OCI-LY3 (cell line): ENCODE data around the gene SLC4A8.
"Not testable (repeated sequence)": the region's sequence is repeated elsewhere in the genome, so short reads cannot be mapped to it uniquely, and the experiment has no call there.

Source experiments
- H2AFZ ChIP-seq: fragments of 200-600, 300-600 bp; shearing (Covaris generic); 2 replicates; pipeline ENCODE4 v1.6.0; 2014; ENCODE audit warnings: antibody characterized with exemption, low read depth, low read length
- H3K27ac ChIP-seq: fragments of 200-600, 300-600 bp; sonication (generic); 2 replicates; pipeline ENCODE4 v1.5.1; 2014; ENCODE audit warnings: mild to moderate bottlenecking, low read length, moderate library complexity, mixed read lengths
- H3K27me3 ChIP-seq: fragments of 200-600, 300-600 bp; sonication (generic); 2 replicates; pipeline ENCODE4 v1.6.1; 2014; ENCODE audit warnings: low read depth, low read length, mixed read lengths
- H3K36me3 ChIP-seq: fragments of 200-600, 300-600 bp; sonication (generic); replicated peaks from 2 replicates; pipeline ENCODE3; 2014; ENCODE audit warnings: low read depth, low read length, mixed read lengths
- H3K4me1 ChIP-seq: fragments of 300-600, 200-600 bp; sonication (generic); 2 replicates; pipeline ENCODE4 v1.6.1; 2014; ENCODE audit warnings: low read length, mixed read lengths
- H3K4me2 ChIP-seq: fragments of 200-600, 300-600 bp; sonication (generic); 2 replicates; pipeline ENCODE4 v1.6.1; 2014; ENCODE audit warnings: low read length, mixed read lengths
- H3K4me3 ChIP-seq: fragments of 300-600, 200-600 bp; sonication (generic); 2 replicates; pipeline ENCODE4 v1.5.1; 2014; ENCODE audit warnings: antibody characterized with exemption, mild to moderate bottlenecking, low read length, moderate library complexity
- H3K79me2 ChIP-seq: fragments of 300-600, 200-600 bp; shearing (Covaris generic); 2 replicates; pipeline ENCODE4 v1.6.1; 2014; ENCODE audit warnings: mild to moderate bottlenecking, low read length, mixed read lengths
- H3K9ac ChIP-seq: fragments of 300-600, 200-600 bp; shearing (Covaris generic); 2 replicates; pipeline ENCODE4 v1.6.0; 2014; ENCODE audit warnings: mild to moderate bottlenecking, low read length, moderate library complexity
- H3K9me3 ChIP-seq: fragments of 200-600, 300-600 bp; shearing (Covaris generic); 2 replicates; pipeline ENCODE4 v1.6.1; 2014; ENCODE audit warnings: low read length, mixed read lengths; ENCODE audit not compliant: insufficient read depth
- H4K20me1 ChIP-seq: fragments of 200-600, 300-600 bp; sonication (generic); 2 replicates; pipeline ENCODE4 v1.6.1; 2016; ENCODE audit warnings: low read length, mixed read lengths; ENCODE audit not compliant: insufficient read depth
- CTCF ChIP-seq: fragments of 200-600, 300-600 bp; sonication (generic); IDR thresholded peaks from 2 replicates; pipeline ENCODE4 v1.5.1; 2014; ENCODE audit warnings: antibody characterized with exemption, low read length, low read depth
- EZH2phosphoT487 ChIP-seq: fragments of 200-600 bp; shearing (Covaris generic); IDR thresholded peaks from 2 replicates; pipeline ENCODE4 v1.6.1; 2018; ENCODE audit warnings: antibody characterized with exemption, mixed run types, low read depth

SLC4A8 gene

GRCh38 chr12:51448618-51449256 is 24.1 kb downstream of the SLC4A8 start:
- H3K79me2 ChIP-seq = no peaks in the 10 kb centered on the region
- TF ChIP-seq EZH2phosphoT487 (no peak), CTCF (no peak)
- H3K4me3 ChIP-seq = no peak overlapping the region
- H3K36me3 ChIP-seq = no peaks in the 10 kb centered on the region
- no peak overlapping the region for H3K9ac ChIP-seq
- H3K4me2 ChIP-seq = no peak overlapping the region
- H2AFZ ChIP-seq = no peak overlapping the region
- H3K27ac ChIP-seq = no peak overlapping the region
- H4K20me1 ChIP-seq = no peaks in the 10 kb centered on the region
- H3K4me1 ChIP-seq = peaks cover 5% of the 10 kb centered on the region
- H3K27me3 ChIP-seq = no peaks in the 10 kb centered on the region
- no peaks in the 10 kb centered on the region for H3K9me3 ChIP-seq

- Histone ChIP-seq H2AFZ (no peak overlapping the region), H4K20me1 (no peaks in the 10 kb centered on the region), H3K27me3 (no peaks in the 10 kb centered on the region), H3K79me2 (no peaks in the 10 kb centered on the region), H3K9ac (no peak overlapping the region), H3K9me3 (no peaks in the 10 kb centered on the region), H3K4me1 (peaks cover 5% of the 10 kb centered on the region), H3K36me3 (no peaks in the 10 kb centered on the region), H3K27ac (no peak overlapping the region), H3K4me3 (no peak overlapping the region), H3K4me2 (no peak overlapping the region)
- TF ChIP-seq EZH2phosphoT487 (no peak), CTCF (no peak)
These were observed 25.1 kb downstream of the SLC4A8 start for GRCh38 chr12:51449580-51450246.

GRCh38 chr12:51450333-51450732 is 25.7 kb downstream of the SLC4A8 start:
- H3K36me3 ChIP-seq = no peaks in the 10 kb centered on the region
- no peak overlapping the region for H3K4me2 ChIP-seq
- no peak overlapping the region for H3K4me3 ChIP-seq
- no peaks in the 10 kb centered on the region for H3K79me2 ChIP-seq
- no peaks in the 10 kb centered on the region for H4K20me1 ChIP-seq
- H2AFZ ChIP-seq = no peak overlapping the region
- H3K4me1 ChIP-seq = peaks cover 5% of the 10 kb centered on the region
- no peaks in the 10 kb centered on the region for H3K27me3 ChIP-seq
- no peak overlapping the region for H3K27ac ChIP-seq
- TF ChIP-seq EZH2phosphoT487 = no peak
- no peaks in the 10 kb centered on the region for H3K9me3 ChIP-seq
- no peak overlapping the region for H3K9ac ChIP-seq

- Histone ChIP-seq H3K79me2 (no peaks in the 10 kb centered on the region), H2AFZ (no peak overlapping the region), H3K9ac (no peak overlapping the region), H3K4me1 (peaks cover 5% of the 10 kb centered on the region), H3K36me3 (no peaks in the 10 kb centered on the region), H4K20me1 (no peaks in the 10 kb centered on the region), H3K27me3 (no peaks in the 10 kb centered on the region), H3K4me2 (no peak overlapping the region), H3K9me3 (no peaks in the 10 kb centered on the region), H3K27ac (no peak overlapping the region), H3K4me3 (no peak overlapping the region)
- no peak for TF ChIP-seq CTCF
- TF ChIP-seq EZH2phosphoT487 = no peak
These were observed 26.2 kb downstream of the SLC4A8 start for GRCh38 chr12:51450806-51451205.

GRCh38 chr12:51454016-51454415 is 29.4 kb downstream of the SLC4A8 start:
- not testable (repeated sequence) for H4K20me1 ChIP-seq, H3K79me2 ChIP-seq, H3K27me3 ChIP-seq, H3K4me1 ChIP-seq, H3K36me3 ChIP-seq, H3K4me2 ChIP-seq, H3K9ac ChIP-seq, H2AFZ ChIP-seq, H3K27ac ChIP-seq, H3K9me3 ChIP-seq, H3K4me3 ChIP-seq

- not testable (repeated sequence) for H3K9me3 ChIP-seq, H3K9ac ChIP-seq, H3K4me1 ChIP-seq, H3K79me2 ChIP-seq, H3K27me3 ChIP-seq, H3K4me3 ChIP-seq, H3K36me3 ChIP-seq, H3K4me2 ChIP-seq, H3K27ac ChIP-seq, H4K20me1 ChIP-seq, H2AFZ ChIP-seq
These were observed 30.4 kb downstream of the SLC4A8 start for GRCh38 chr12:51455050-51455449.
